Stimulated activated CD4-positive, alpha-beta T cell treated with anti-CD3 and anti-CD28 coated beads, Interleukin-12 subunit alpha, Interleukin-12 subunit beta, amount 100 ng/mL, for 48 hours (primary cell): ENCODE measurements around the gene TDRD15.
"Not testable (repeated sequence)": the region's sequence is repeated elsewhere in the genome, so short reads cannot be mapped to it uniquely, and the experiment has no call there.

ENCODE experiments used
- DNase-seq, 3 donors: peaks; one replicate each; pipeline ENCODE4 v3.0.0-alpha.2; 2020; ENCODE audit warnings: low read depth in 2 of 3, low spot score in 1 of 3

The TDRD15 gene

DNA sequence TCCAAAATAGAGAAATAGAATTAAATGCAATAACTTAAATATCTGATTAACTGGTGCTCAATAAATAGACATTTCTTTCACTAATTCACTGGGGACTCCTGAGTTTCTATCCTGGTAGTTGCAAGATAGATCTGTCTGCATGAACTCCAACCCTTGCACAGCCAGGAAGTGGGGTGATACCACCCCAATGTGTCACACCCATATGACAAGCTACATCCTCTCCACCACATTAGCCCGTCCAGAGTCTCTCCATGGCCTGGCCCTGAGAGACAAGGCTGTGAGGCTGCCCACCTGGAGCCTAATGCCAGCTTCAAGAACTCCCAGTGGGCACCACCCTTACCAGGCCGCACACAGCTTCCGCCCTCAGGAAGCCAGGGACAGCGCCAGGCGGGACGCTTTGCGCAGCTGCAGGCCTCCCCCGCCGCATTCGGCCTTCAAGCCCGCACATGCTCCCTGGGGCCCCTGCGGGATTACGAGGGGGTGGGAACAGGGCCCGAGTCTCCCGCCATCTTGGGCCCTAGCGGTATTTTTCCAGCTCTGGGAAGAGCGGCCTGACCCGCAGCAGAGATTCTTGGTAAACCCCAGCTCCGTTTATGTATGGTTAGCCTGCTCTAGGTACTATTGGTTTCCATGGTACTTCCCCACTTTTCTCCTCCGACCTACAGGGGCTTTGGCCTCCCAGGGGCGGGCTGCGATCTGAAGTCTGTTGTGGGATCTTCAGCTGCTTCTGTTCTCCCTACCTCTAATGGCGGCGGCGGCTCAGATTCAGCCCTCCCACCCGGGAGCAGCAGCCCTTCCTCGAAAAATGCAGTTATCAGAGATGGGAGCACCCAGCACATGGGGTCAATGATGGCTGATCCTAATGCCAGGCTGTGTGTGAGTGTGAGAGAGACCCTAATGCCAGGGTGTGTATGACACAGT is at the start of gene TDRD15:
TDRD15 (plus strand) TSS at position 496 of the 921 bp plus-strand sequence. CDS start 13,500 bp downstream, outside the sequence.
- no peak for DNase-seq

GRCh38 chr2:21078296-21078695 is 45.5 kb upstream of the TDRD15 start:
- DNase-seq: no peak

DNA sequence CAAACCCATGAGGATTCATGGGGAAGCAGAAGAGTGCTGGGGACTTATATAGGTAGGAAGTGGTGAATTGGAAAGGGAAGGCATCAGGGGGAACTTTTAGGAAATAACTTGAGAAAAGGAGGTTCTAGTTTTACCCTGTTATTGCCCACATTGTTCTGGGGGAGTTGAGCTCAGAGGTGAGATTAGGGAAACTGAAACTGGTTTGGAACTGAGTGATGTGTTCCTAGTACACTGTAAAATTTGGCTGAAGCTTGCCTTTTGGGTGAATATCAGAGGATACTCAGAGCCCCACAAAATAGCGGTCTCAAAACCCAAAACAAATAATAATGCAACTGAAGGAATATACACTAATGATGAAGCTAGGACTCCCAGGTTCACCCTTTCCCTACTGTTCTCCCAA is 40.3 kb upstream of the TDRD15 start:
- DNase-seq: no peak

- DNase-seq: no peak
These were observed 39.4 kb upstream of the TDRD15 start for GRCh38 chr2:21084401-21084800.

DNA sequence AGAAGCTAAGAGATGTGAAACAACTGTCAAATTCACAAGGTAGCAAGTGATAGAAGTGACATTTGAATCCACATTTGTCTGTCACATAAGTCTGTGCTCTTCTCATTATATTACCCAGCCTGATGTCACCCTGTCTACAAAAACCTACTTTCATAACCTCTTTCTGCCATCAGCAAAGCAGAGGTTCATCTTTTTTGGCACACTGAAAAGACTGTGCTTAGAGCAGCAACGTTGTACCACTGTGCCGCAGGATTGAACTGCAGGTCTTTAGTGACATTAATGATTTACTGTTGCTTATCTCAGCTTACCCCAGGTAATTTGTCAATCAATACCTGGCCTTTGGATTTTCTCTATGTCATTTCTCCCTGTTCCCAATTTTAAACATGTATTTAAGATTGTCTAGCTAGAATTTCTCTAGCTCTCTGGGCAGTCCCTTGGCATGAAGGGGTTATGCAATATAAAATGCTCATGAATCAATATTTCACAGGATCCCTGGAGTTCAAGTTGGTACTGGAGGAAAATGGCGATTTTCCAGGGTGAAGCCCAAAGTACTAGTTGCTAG is 31.4 kb upstream of the TDRD15 start:
- DNase-seq: no peak

- no peak for DNase-seq
These were observed 28.6 kb upstream of the TDRD15 start for GRCh38 chr2:21095178-21095577.

DNA sequence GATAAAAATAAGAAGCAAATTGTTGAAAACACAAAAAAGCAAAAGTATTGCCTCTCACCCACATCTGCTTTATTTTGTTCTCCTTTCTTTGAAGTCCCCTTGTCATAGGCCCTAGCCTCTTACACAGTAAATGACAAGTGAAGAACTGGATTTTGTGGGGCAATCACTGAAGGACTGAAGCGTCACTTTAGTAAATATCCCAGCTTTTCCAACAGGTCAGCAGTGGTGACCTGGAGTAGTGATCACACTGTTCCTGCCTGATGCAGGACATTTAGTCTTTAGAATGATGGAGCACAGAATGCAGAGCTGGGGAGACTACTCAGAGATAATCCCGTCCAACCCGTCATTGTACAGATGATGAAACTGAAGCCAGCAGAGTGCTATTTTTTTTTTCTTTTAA is 28.1 kb upstream of the TDRD15 start:
- DNase-seq: no peak

DNA sequence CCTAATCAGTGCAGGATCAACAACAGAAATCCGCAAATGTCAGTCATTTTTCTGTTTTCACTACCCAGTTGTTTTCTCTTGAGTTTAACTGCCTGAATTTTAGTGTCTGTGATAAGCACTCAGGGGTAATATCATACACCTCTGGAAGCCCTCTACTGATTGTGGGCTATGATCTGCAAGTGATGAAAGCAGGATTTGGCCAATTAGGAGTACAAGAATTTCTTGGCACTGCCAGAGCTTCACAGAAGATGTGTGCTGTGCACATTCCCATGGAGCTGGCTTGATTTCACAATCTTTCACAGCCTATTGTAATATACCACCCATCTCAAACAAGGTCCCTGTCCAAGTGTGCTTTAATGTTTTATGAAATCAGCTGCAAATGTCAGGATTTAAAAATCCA is 27.3 kb upstream of the TDRD15 start:
- no peak for DNase-seq

DNA sequence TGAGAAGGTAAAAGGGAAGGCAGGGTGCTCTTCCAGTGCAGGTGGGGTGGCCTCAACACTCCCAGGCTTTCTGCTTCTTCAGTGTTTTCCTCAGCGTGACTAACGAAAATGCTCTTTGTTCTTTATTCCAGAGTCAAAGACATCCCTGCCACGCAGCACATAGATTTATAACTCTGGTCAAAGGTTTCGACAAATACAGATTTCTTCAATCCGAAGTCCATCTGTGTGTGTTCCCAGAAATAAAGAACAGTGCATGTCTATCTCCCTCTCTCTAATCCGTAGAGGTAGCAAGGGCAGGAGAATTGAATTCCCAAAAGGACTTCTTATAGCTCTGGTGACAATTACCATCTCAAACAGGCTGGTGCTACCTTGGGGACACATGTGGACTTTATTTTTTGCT is 26.4 kb upstream of the TDRD15 start:
- no peak for DNase-seq

GRCh38 chr2:21098294-21098693 is 25.5 kb upstream of the TDRD15 start:
- DNase-seq: no peak

DNA sequence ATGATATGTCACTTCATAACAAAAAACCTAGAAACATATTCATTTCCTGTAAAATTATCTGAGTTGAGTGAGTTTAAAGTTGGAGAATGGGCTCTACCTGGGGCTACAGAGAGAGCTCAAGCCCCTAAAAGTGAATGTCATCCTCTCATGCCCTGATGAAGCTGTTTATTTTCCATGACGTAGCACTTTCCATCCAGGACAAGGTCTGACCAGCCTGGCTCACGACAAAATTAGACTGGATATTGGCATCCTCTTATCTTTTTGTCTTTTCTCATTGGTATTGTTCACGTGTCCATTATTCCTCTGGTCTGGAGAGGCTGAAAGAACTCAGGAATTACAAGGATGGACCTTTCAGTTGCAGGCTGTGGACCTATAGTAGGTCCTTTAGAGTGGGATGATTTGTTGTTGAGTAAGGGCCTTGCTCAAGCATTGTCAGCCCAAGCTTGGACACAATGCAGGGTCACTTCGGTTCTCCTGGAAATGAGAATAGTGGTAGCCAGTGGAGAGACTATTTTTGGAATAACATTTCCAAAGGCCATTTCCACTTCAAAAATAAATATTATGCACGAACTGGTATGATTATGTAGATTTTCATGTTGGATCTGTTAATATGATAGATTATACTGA is 24.4 kb upstream of the TDRD15 start:
- no peak for DNase-seq

DNA sequence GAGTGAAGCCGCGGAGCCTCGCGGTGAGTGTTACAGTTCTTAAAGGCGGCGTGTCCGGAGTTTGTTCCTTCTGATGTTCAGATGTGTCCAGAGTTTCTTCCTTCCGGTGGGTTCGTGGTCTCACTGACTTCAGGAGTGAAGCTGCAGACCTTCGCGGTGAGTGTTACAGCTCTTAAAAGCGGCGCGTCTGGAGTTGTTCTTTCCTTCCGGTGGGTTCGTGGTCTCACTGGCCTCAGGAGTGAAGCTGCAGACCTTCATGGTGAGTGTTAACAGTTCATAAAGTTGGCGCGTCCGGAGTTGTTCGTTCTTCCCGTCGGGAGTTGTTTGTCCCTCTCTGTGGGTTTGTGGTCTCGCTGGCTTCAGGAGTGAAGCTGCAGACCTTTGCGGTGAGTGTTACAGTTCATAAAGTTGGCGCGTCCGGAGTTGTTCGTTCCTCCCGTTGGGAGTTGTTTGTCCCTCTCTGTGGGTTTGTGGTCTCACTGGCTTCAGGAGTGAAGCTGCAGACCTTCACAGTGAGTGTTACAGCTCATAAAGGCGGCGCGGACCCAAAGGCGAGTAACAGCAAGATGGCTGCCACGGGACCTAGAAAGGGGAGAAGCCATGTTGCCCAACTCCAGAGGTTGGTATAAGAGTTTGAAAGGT is 22.1 kb upstream of the TDRD15 start:
- DNase-seq: not testable (repeated sequence)

DNA sequence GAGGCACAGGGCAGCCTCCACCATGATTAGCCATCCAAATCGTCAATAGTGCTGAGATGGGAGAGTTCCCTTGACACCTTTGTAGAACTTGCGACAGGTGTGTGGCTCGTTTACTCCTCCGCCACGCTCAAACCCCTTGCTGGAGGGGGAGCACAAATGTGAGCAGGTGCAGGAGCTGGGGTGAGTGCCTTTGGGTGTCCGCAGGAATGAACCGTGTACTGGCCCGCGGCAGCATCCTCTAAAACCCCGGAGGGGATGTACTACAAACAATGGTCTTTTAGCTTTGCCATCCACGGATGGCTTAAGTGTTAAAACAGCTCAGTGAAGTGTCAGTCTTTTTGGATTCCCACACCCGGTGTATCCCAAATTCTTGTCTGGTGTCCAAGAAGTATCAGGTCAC is 21.4 kb upstream of the TDRD15 start:
- DNase-seq: no peak

DNA sequence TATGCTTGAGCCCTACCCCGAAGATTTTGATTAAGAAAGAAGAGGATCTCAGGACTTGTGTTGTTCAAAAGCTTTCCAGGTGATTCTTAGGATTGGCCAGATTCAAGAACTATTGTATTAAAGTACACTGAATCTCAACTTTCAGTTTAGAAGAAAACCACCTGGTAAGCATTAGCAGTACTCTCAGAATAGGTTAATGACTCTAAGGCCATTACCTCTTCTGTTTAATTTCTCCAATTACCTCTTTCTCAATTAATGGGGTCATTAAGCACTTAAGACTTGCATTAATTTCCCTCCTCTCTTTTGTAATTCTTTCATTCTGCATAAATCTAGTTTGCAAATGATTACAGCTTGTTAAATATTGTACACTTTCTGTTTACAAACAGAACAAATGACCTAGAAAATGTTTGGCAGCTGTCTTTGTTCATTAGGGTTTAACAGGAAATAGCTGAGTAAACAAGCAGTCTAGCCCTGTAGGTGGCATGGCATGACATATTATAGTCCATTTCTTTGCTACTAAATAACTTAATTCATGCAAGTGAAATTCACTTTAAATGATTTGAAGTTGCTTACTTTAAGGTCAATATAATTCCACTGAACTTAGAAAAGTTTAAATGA is 20.4 kb upstream of the TDRD15 start:
- DNase-seq: no peak

DNA sequence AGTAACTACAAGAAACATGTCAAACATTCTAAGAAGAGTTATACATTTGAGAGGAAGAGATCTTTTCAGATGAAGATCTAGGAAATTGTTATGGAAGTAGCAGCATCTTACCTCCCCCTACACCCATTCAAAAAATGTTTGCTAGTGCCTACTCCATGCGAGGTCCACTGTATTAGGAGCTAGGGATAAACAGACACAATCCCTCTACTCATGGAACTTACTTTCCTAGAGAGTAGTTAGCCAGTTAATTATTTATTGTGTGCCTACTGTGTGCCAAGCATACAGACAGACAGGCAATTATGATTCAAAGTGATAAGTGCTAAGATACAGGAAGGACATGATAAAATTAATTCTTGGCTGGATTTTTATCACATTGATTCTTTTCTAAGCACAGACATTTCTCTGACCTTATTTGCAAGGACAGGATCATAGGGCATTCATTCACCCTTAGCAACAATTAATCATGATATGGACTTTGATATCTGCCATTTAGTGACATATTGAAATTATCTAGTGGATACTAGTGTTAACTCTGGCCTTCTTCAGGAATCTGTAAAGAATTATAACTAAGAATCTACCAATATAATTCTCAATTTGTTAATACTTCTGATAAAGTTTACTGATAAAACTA is 19.6 kb upstream of the TDRD15 start:
- DNase-seq: no peak

DNA sequence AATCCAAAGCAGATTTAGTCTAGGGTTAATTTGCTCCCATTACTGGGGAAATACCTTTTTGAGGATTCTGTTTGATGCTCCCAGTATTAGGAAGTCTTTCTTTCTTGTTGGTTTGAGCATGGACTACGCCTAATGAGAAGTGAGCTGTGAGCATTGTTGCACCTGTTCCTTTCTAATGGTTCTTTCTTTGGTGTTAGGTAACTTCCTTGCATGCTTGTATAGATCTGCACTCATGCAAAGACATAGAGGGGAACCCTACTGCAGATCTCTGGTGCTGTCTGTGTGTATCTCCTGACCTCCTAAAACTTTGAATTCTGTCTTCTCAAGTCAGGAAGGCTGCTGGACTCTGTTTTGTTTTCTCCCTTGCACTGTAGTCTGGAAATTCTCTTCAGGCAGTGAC is 12.8 kb upstream of the TDRD15 start:
- DNase-seq: no peak

GRCh38 chr2:21117688-21118087 is 6.1 kb upstream of the TDRD15 start:
- DNase-seq: no peak

GRCh38 chr2:21118302-21118920 is 5.4 kb upstream of the TDRD15 start:
- DNase-seq: no peak

DNA sequence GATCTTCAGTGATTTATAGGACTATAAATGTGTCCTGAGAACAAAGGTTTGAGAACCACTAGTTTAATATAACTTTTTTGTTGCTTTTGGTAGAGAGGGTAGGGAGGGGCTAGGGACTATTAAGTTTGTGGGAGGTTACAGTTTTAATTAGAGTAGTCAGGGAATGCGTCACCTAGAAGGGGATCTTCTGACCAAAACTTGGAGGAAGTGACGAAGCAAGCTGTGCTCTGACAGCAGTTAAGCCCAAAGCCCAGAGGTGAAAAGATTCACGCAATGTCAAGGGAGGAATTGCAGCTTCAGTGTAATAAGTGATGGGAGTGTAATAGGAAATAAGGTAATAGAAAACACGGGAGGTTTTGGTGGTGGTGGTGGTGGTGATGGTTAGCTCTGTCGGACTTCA is 8.1 kb downstream of the TDRD15 start:
- no peak for DNase-seq

DNA sequence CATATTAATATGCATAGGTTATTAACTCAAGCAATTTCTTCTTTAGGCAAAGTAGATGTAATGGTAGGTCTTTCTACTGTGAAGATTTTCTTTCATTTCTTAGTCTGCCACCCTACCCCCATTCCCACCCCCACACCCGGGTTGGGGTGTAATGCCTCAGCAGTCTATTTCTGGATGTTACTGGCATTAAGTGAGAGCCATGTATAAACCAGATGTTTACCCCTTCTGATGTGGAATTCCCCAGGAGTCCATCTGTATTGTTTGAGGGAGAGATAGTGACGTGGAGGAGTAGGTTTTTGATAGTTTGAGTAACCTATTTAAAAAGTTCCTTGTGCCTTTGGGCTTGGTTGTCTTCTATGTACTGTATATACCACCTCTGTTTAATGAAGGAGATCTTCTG is 11.8 kb downstream of the TDRD15 start:
- DNase-seq: no peak
